H9 (cell line): ENCODE data around the gene PRKAR2B. TPM values are rescaled to one million over a fixed set of nuclear protein-coding genes. Genes with fewer than 3 reads are reported as not detected.

ENCODE experiments used
- DNase-seq: peaks from one replicate; pipeline ENCODE4 v3.0.0-alpha.2; 2017
- H2AFZ ChIP-seq: one replicate; pipeline ENCODE4 v1.6.1; 2013; ENCODE audit warnings: mild to moderate bottlenecking, low read length, control low read depth, moderate library complexity
- H2AK5ac ChIP-seq: 2 replicates; pipeline ENCODE4 v1.6.1; 2013; ENCODE audit warnings: low read length, control low read depth, mixed read lengths; ENCODE audit not compliant: insufficient read length
- H2BK120ac ChIP-seq: one replicate; pipeline ENCODE4 v1.6.1; 2013; ENCODE audit warnings: low read depth, mild to moderate bottlenecking, low read length, control low read depth, inconsistent platforms; ENCODE audit not compliant: poor library complexity, severe bottlenecking
- H2BK12ac ChIP-seq: 2 replicates; pipeline ENCODE4 v1.6.1; 2013; ENCODE audit warnings: low read length, control low read depth, mixed read lengths, low read depth; ENCODE audit not compliant: insufficient read length
- H2BK15ac ChIP-seq: 2 replicates; pipeline ENCODE4 v1.6.1; 2013; ENCODE audit warnings: low read depth, low read length, control low read depth
- H2BK20ac ChIP-seq: one replicate; pipeline ENCODE4 v1.6.1; 2013; ENCODE audit warnings: low read depth, mild to moderate bottlenecking, low read length, control low read depth, inconsistent platforms; ENCODE audit not compliant: poor library complexity, severe bottlenecking
- H2BK5ac ChIP-seq: 2 replicates; pipeline ENCODE4 v1.6.1; 2013; ENCODE audit warnings: low read length, control low read depth, mixed read lengths; ENCODE audit not compliant: insufficient read length
- H3K14ac ChIP-seq: 2 replicates; pipeline ENCODE4 v1.6.1; 2013; ENCODE audit warnings: low read length, control low read depth; ENCODE audit not compliant: insufficient read depth
- H3K18ac ChIP-seq: 2 replicates; pipeline ENCODE4 v1.6.1; 2013; ENCODE audit warnings: low read depth, mild to moderate bottlenecking, mixed read lengths, low read length, control low read depth; ENCODE audit not compliant: insufficient read length
- H3K23ac ChIP-seq: 2 replicates; pipeline ENCODE4 v1.6.1; 2013; ENCODE audit warnings: low read length, control low read depth, mixed read lengths, low read depth; ENCODE audit not compliant: insufficient read length
- H3K23me2 ChIP-seq: 2 replicates; pipeline ENCODE4 v1.6.1; 2013; ENCODE audit warnings: low read depth, mild to moderate bottlenecking, mixed read lengths, low read length, control low read depth; ENCODE audit not compliant: insufficient read length, poor library complexity, severe bottlenecking
- H3K27ac ChIP-seq: 2 replicates; pipeline ENCODE4 v1.5.1; 2013; ENCODE audit warnings: low read length, control low read depth, mixed read lengths, low read depth; ENCODE audit not compliant: insufficient read length
- H3K27me3 ChIP-seq: 2 replicates; pipeline ENCODE4 v1.6.1; 2013; ENCODE audit warnings: low read length, control low read depth, inconsistent platforms; ENCODE audit not compliant: insufficient read depth
- H3K4ac ChIP-seq: 2 replicates; pipeline ENCODE4 v1.6.1; 2013; ENCODE audit warnings: low read depth, mild to moderate bottlenecking, control low read depth, inconsistent platforms, low read length, moderate library complexity
- H3K4me1 ChIP-seq: 2 replicates; pipeline ENCODE4 v1.6.1; 2013; ENCODE audit warnings: low read length, control low read depth, inconsistent platforms; ENCODE audit not compliant: insufficient read depth
- H3K4me2 ChIP-seq: 2 replicates; pipeline ENCODE4 v1.6.1; 2013; ENCODE audit warnings: low read length, control low read depth, mixed read lengths; ENCODE audit not compliant: insufficient read length, insufficient read depth
- H3K56ac ChIP-seq: 2 replicates; pipeline ENCODE4 v1.6.1; 2013; ENCODE audit warnings: low read depth, mild to moderate bottlenecking, mixed read lengths, low read length, control low read depth; ENCODE audit not compliant: insufficient read length
- H3K79me1 ChIP-seq: 2 replicates; pipeline ENCODE4 v1.6.1; 2013; ENCODE audit warnings: low read depth, mild to moderate bottlenecking, moderate library complexity, low read length, control low read depth, inconsistent platforms; ENCODE audit not compliant: insufficient read depth, poor library complexity, severe bottlenecking
- H3K79me2 ChIP-seq: 2 replicates; pipeline ENCODE4 v1.6.1; 2013; ENCODE audit warnings: low read length, control low read depth, inconsistent platforms; ENCODE audit not compliant: insufficient read depth
- H3K9ac ChIP-seq: 2 replicates; pipeline ENCODE4 v1.6.1; 2013; ENCODE audit warnings: low read length, control low read depth, mixed read lengths; ENCODE audit not compliant: insufficient read length; ENCODE audit errors: extremely low read depth
- H3K9me3 ChIP-seq: one replicate; pipeline ENCODE4 v1.6.1; 2013; ENCODE audit warnings: low read depth, low read length, inconsistent platforms; ENCODE audit not compliant: control insufficient read depth
- H3T11ph ChIP-seq: one replicate; pipeline ENCODE4 v1.6.1; 2013; ENCODE audit warnings: mild to moderate bottlenecking, low read length, control low read depth, inconsistent platforms
- H4K20me1 ChIP-seq: one replicate; pipeline ENCODE4 v1.6.1; 2013; ENCODE audit not compliant: control insufficient read depth, insufficient read length, insufficient read depth
- H4K5ac ChIP-seq: 2 replicates; pipeline ENCODE4 v1.6.1; 2013; ENCODE audit warnings: low read depth, mild to moderate bottlenecking, mixed read lengths, low read length, control low read depth; ENCODE audit not compliant: insufficient read length
- H4K8ac ChIP-seq: replicated peaks from 2 replicates; pipeline ENCODE4 v1.6.1; 2013; ENCODE audit warnings: low read length, control low read depth, mixed read lengths, low read depth; ENCODE audit not compliant: insufficient read length
- H4K91ac ChIP-seq: 2 replicates; pipeline ENCODE4 v1.6.1; 2013; ENCODE audit warnings: low read depth, mild to moderate bottlenecking, moderate library complexity, mixed read lengths, low read length, control low read depth; ENCODE audit not compliant: insufficient read length
- H3K27ac Mint-ChIP-seq, 3 experiments: 2 replicates in 2 of 3; 3 replicates in 1 of 3; pipeline ENCODE4 v1.8.0; 2020 to 2021; ENCODE audit warnings: mixed read lengths in 3 of 3, mild to moderate bottlenecking in 1 of 3, moderate library complexity in 1 of 3
- H3K27me3 Mint-ChIP-seq: 2 replicates; pipeline ENCODE4 v1.8.0; 2021; ENCODE audit warnings: low read depth, mild to moderate bottlenecking, moderate library complexity, mixed read lengths
- H3K36me3 Mint-ChIP-seq, 3 experiments: 2 replicates in 2 of 3; 3 replicates in 1 of 3; pipeline ENCODE4 v1.8.0; 2020 to 2021; ENCODE audit warnings: low read depth in 3 of 3, mixed read lengths in 3 of 3; ENCODE audit not compliant: insufficient read depth in 1 of 3
- H3K4me1 Mint-ChIP-seq, 2 experiments: 2 replicates each; pipeline ENCODE4 v1.8.0; 2020; ENCODE audit warnings: mixed read lengths in 2 of 2
- H3K4me3 Mint-ChIP-seq, 2 experiments: 2 replicates in 1 of 2; 3 replicates in 1 of 2; pipeline ENCODE4 v1.8.0; 2020 to 2021; ENCODE audit warnings: mild to moderate bottlenecking in 2 of 2, mixed read lengths in 2 of 2, moderate library complexity in 1 of 2
- H3K9me3 Mint-ChIP-seq, 2 experiments: 2 replicates in 1 of 2; 3 replicates in 1 of 2; pipeline ENCODE4 v1.8.0; 2020; ENCODE audit warnings: mild to moderate bottlenecking in 2 of 2, mixed read lengths in 2 of 2, moderate library complexity in 1 of 2
- WGBS: extraction: QIAGEN DNeasy Blood & Tissue Kit; methylation state at CpG from one replicate; pipeline ENCODE4 v1.1.7; 2013; ENCODE audit warnings: missing lambda C conversion rate, low lambda C conversion rate, mixed read lengths; ENCODE audit not compliant: insufficient read length; ENCODE audit errors: extremely low coverage; 5-methylcytosine and 5-hydroxymethylcytosine counted together
- total RNA-seq: library from RNA; stranded (reverse); gene quantifications from 2 replicates; pipeline ENCODE4 v1.2.1, GENCODE V29; 2021
- TF ChIP-seq, protein P1 (sequence below): fragments of 200-600 bp; sonication (generic); conservative IDR thresholded peaks from 3 replicates; pipeline ENCODE4 v1.8.0; 2021; ENCODE audit warnings: antibody characterized with exemption, mild to moderate bottlenecking

The PRKAR2B gene
- total RNA-seq, 1 experiment from 2014 or later, result 16.6 TPM

DNA sequence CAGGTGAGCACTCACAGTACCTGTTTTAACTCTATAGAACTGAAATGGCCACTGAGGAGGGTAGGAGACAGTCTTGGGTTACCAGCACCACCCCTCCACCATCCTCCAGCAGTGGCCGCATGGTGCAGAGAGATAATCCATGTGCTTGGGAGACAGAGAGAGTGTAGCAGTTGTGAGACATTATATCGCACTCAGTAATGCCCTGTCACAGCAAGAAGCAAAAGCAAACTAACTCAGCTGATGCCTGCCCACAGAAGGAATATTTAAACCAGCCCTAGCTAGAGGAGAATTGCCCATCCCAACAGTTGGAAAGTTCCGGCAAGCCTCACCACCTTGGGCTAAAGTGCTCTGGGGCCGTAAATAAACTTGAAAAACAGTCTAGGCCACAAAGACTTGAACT is 65.5 kb downstream of the PRKAR2B start:
- Histone ChIP-seq H2BK5ac (no peak overlapping the region), H3K4me2 (no peak overlapping the region), H3K27me3 (no peaks in the 10 kb centered on the region), H3K9ac (no peak overlapping the region), H2BK20ac (no peak overlapping the region), H3K79me2 (no peaks in the 10 kb centered on the region), H2AFZ (no peak overlapping the region), H3K23me2 (no peaks in the 10 kb centered on the region), H4K8ac (no peak overlapping the region), H3K27ac (no peak overlapping the region), H3K4ac (no peak overlapping the region), H3K23ac (no peak overlapping the region), H3K56ac (no peak overlapping the region), H3K9me3 (no peaks in the 10 kb centered on the region), H4K91ac (no peak overlapping the region), H3K4me1 (no peaks in the 10 kb centered on the region), H4K20me1 (no peaks in the 10 kb centered on the region), H3K79me1 (no peaks in the 10 kb centered on the region), H2BK120ac (no peak overlapping the region), H2BK15ac (no peak overlapping the region), H3T11ph (no peak overlapping the region), H3K14ac (no peak overlapping the region), H2BK12ac (no peak overlapping the region), H4K5ac (no peak overlapping the region), H3K18ac (no peak overlapping the region), H2AK5ac (no peak overlapping the region)
- no peak overlapping the region; a peak in 1 of 7 replicates for H3K27ac Mint-ChIP-seq
- no peaks in the 10 kb centered on the region for H3K9me3 Mint-ChIP-seq
- peaks cover 0 to 5% (median 0%) of the 10 kb centered on the region in 3 experiments; a peak in 1 of 7 replicates for H3K36me3 Mint-ChIP-seq
- no peak overlapping the region for H3K4me3 Mint-ChIP-seq
- DNase-seq, result no peak
- H3K27me3 Mint-ChIP-seq, result no peaks in the 10 kb centered on the region
- TF ChIP-seq, protein P1, sequence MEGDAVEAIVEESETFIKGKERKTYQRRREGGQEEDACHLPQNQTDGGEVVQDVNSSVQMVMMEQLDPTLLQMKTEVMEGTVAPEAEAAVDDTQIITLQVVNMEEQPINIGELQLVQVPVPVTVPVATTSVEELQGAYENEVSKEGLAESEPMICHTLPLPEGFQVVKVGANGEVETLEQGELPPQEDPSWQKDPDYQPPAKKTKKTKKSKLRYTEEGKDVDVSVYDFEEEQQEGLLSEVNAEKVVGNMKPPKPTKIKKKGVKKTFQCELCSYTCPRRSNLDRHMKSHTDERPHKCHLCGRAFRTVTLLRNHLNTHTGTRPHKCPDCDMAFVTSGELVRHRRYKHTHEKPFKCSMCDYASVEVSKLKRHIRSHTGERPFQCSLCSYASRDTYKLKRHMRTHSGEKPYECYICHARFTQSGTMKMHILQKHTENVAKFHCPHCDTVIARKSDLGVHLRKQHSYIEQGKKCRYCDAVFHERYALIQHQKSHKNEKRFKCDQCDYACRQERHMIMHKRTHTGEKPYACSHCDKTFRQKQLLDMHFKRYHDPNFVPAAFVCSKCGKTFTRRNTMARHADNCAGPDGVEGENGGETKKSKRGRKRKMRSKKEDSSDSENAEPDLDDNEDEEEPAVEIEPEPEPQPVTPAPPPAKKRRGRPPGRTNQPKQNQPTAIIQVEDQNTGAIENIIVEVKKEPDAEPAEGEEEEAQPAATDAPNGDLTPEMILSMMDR, result no peak
- no CpG with 5 or more reads among the region's 4 CpGs for WGBS
- H3K4me1 Mint-ChIP-seq, result peaks cover 0 to 2% of the 10 kb centered on the region in 2 experiments; a peak in 2 of 4 replicates
